Breast epithelium (tissue), 4 donors: ENCODE data around the gene NPIPA8. TPM values are rescaled to one million over a fixed set of nuclear protein-coding genes. Genes with fewer than 3 reads are reported as not detected.
"Not testable (repeated sequence)": the region's sequence is repeated elsewhere in the genome, so short reads cannot be mapped to it uniquely, and the experiment has no call there.

Experiments
- DNase-seq, 2 donors: peaks; one replicate each; pipeline ENCODE4 v3.0.0-alpha.2; 2019; ENCODE audit warnings: low spot score in 2 of 2
- H3K27ac ChIP-seq, 2 donors: fragments of 200-600 bp; sonication (generic) in 1 of 2; one replicate each; pipeline ENCODE4 v1.5.1; 2016 to 2019; ENCODE audit warnings: mild to moderate bottlenecking in 1 of 2
- H3K27me3 ChIP-seq, 2 donors: fragments of 200-600 bp; sonication (generic) in 1 of 2; one replicate each; pipeline versions ENCODE4 v1.5.1 to v1.6.0; 2017 to 2019; ENCODE audit warnings: control low read depth in 1 of 2, mild to moderate bottlenecking in 1 of 2
- H3K36me3 ChIP-seq: fragments of 200-600 bp; one replicate; pipeline ENCODE4 v1.5.1; 2019
- H3K4me1 ChIP-seq, 2 donors: fragments of 200-600 bp; sonication (generic); one replicate each; pipeline ENCODE4 v1.5.1; 2016 to 2019; ENCODE audit warnings: control low read depth in 1 of 2
- H3K4me3 ChIP-seq, 3 donors: fragments of 200-600 bp; sonication (generic); 1 replicate in 2 of 3; 2 replicates in 1 of 3; pipeline ENCODE4 v1.5.1; 2016 to 2019; ENCODE audit warnings: mild to moderate bottlenecking in 3 of 3, moderate library complexity in 2 of 3
- H3K9me3 ChIP-seq, 2 donors: fragments of 200-600 bp; sonication (generic) in 1 of 2; one replicate each; pipeline ENCODE4 v1.5.1; 2016 to 2019; ENCODE audit warnings: control low read depth in 1 of 2
- intact Hi-C: fragments of 100-400 bp; cut with DNase I; formaldehyde crosslinking; loops from one replicate; pipeline ENCODE4 v1.15.1; 2023; ENCODE audit warnings: low total_unique reads
- total RNA-seq, 3 donors: library from RNA; depleted of rRNA; stranded (reverse); fragments of >200 nt; gene quantifications; one replicate each; pipeline ENCODE4 v1.1.0, GENCODE V29; 2016

NPIPA8 gene
- 10 to 100 TPM in 1 of 3 donors, not detected in 2; 11.0 TPM for total RNA-seq

GRCh38 chr16:18336636-18337035 is at the start of gene NPIPA8:
TSS of gene NPIPA8 (minus strand) at chr16:18336736. CDS start at chr16:18332662, 4,074 bp downstream.
- DNase-seq, intact Hi-C loops, H3K27ac ChIP-seq, H3K4me1 ChIP-seq, H3K9me3 ChIP-seq, H3K4me3 ChIP-seq, H3K36me3 ChIP-seq, H3K27me3 ChIP-seq: not testable (repeated sequence)

GRCh38 chr16:18385285-18385684 is 48.7 kb upstream of the NPIPA8 start:
- H3K9me3 ChIP-seq, H3K36me3 ChIP-seq, H3K4me3 ChIP-seq, H3K27me3 ChIP-seq, H3K27ac ChIP-seq, H3K4me1 ChIP-seq, intact Hi-C loops, DNase-seq: not testable (repeated sequence)

GRCh38 chr16:18384869-18385268 is 48.3 kb upstream of the NPIPA8 start:
- not testable (repeated sequence) for H3K27me3 ChIP-seq, DNase-seq

GRCh38 chr16:18384098-18384636 is 47.6 kb upstream of the NPIPA8 start:
- H3K4me3 ChIP-seq, H3K27me3 ChIP-seq, DNase-seq, H3K27ac ChIP-seq, H3K4me1 ChIP-seq, intact Hi-C loops, H3K9me3 ChIP-seq, H3K36me3 ChIP-seq: not testable (repeated sequence)

More at GRCh38 chr16:18384869-18385268, 48.3 kb upstream of the NPIPA8 start:
- H3K36me3 ChIP-seq, H3K4me3 ChIP-seq, H3K9me3 ChIP-seq, intact Hi-C loops, H3K4me1 ChIP-seq, H3K27ac ChIP-seq: not testable (repeated sequence)

GRCh38 chr16:18382696-18383095 is 46.2 kb upstream of the NPIPA8 start:
- H3K27ac ChIP-seq, H3K27me3 ChIP-seq, H3K36me3 ChIP-seq, intact Hi-C loops, H3K4me3 ChIP-seq, DNase-seq, H3K4me1 ChIP-seq, H3K9me3 ChIP-seq: not testable (repeated sequence)

- DNase-seq, H3K9me3 ChIP-seq, H3K27ac ChIP-seq, H3K27me3 ChIP-seq, H3K4me3 ChIP-seq, H3K4me1 ChIP-seq, intact Hi-C loops, H3K36me3 ChIP-seq: not testable (repeated sequence)
These were observed 11.2 kb upstream of the NPIPA8 start for GRCh38 chr16:18347742-18348141.

GRCh38 chr16:18346993-18347392 is 10.5 kb upstream of the NPIPA8 start:
- H3K36me3 ChIP-seq, intact Hi-C loops, H3K9me3 ChIP-seq, H3K27ac ChIP-seq, H3K27me3 ChIP-seq, H3K4me3 ChIP-seq, DNase-seq, H3K4me1 ChIP-seq: not testable (repeated sequence)

- H3K4me3 ChIP-seq, H3K9me3 ChIP-seq, intact Hi-C loops, H3K36me3 ChIP-seq, H3K27ac ChIP-seq, DNase-seq, H3K4me1 ChIP-seq, H3K27me3 ChIP-seq: not testable (repeated sequence)
These were observed 8.1 kb upstream of the NPIPA8 start for GRCh38 chr16:18344634-18345033.

GRCh38 chr16:18341986-18342385 is 5.5 kb upstream of the NPIPA8 start:
- H3K27me3 ChIP-seq, H3K9me3 ChIP-seq, DNase-seq, H3K4me1 ChIP-seq, intact Hi-C loops, H3K4me3 ChIP-seq, H3K36me3 ChIP-seq, H3K27ac ChIP-seq: not testable (repeated sequence)

GRCh38 chr16:18341417-18341960 is 5.0 kb upstream of the NPIPA8 start:
- DNase-seq, H3K9me3 ChIP-seq, intact Hi-C loops, H3K4me1 ChIP-seq, H3K4me3 ChIP-seq, H3K27ac ChIP-seq, H3K27me3 ChIP-seq, H3K36me3 ChIP-seq: not testable (repeated sequence)

- H3K4me3 ChIP-seq, H3K36me3 ChIP-seq, H3K27me3 ChIP-seq, H3K4me1 ChIP-seq, intact Hi-C loops, DNase-seq, H3K9me3 ChIP-seq, H3K27ac ChIP-seq: not testable (repeated sequence)
These were observed 2.7 kb upstream of the NPIPA8 start for GRCh38 chr16:18339210-18339609.

GRCh38 chr16:18311811-18312210 is 24.7 kb downstream of the NPIPA8 start:
- DNase-seq, H3K36me3 ChIP-seq, H3K27ac ChIP-seq, H3K9me3 ChIP-seq, intact Hi-C loops, H3K4me1 ChIP-seq, H3K27me3 ChIP-seq, H3K4me3 ChIP-seq: not testable (repeated sequence)

GRCh38 chr16:18309159-18309558 is 27.4 kb downstream of the NPIPA8 start:
- intact Hi-C loops, H3K4me3 ChIP-seq, H3K9me3 ChIP-seq, DNase-seq, H3K27ac ChIP-seq, H3K27me3 ChIP-seq, H3K4me1 ChIP-seq, H3K36me3 ChIP-seq: not testable (repeated sequence)

- intact Hi-C loops = not testable (repeated sequence)
These were observed 29.3 kb downstream of the NPIPA8 start for GRCh38 chr16:18307241-18307640.

More at GRCh38 chr16:18307241-18307640, 29.3 kb downstream of the NPIPA8 start:
- not testable (repeated sequence) for H3K4me1 ChIP-seq, H3K4me3 ChIP-seq, H3K9me3 ChIP-seq, DNase-seq, H3K27me3 ChIP-seq, H3K36me3 ChIP-seq, H3K27ac ChIP-seq
